Activated CD8-positive, alpha-beta T cell treated with anti-CD3 and anti-CD28 coated beads for 36 hours (primary cell): Measurements from ENCODE around the gene STIM1. TPM values are rescaled to one million over a fixed set of nuclear protein-coding genes. Genes with fewer than 3 reads are reported as not detected.

Experiments
- ATAC-seq: fragments of 200-7000 bp; cut with Tn5 transposase; one replicate; pipeline ENCODE4 v1.10.0; 2021; ENCODE audit warnings: mild to moderate bottlenecking, moderate library complexity
- CTCF ChIA-PET: fragments of 350-600 bp; sonication (Branson Sonifier 250); formaldehyde crosslinking; loops from one replicate; lab custom pipeline; 2021; ENCODE audit warnings: antibody characterized with exemption; lab: Charles Lee
- POLR2A ChIA-PET: fragments of 350-600 bp; sonication (Branson Sonifier 250); formaldehyde crosslinking; loops from one replicate; lab custom pipeline; 2021; ENCODE audit warnings: antibody characterized with exemption; lab: Charles Lee
- DNase-seq: peaks from one replicate; pipeline ENCODE4 v3.0.0-alpha.2; 2020
- H3K27ac Mint-ChIP-seq: one replicate; pipeline ENCODE4 v1.8.0; 2021; ENCODE audit warnings: mild to moderate bottlenecking, mixed read lengths
- H3K27me3 Mint-ChIP-seq: one replicate; pipeline ENCODE4 v1.8.0; 2021; ENCODE audit warnings: mixed read lengths
- H3K36me3 Mint-ChIP-seq: one replicate; pipeline ENCODE4 v1.8.0; 2021; ENCODE audit warnings: low read depth, mixed read lengths
- H3K4me1 Mint-ChIP-seq: one replicate; pipeline ENCODE4 v1.8.0; 2021; ENCODE audit warnings: low read depth, mixed read lengths
- H3K4me3 Mint-ChIP-seq: one replicate; pipeline ENCODE4 v1.8.0; 2021; ENCODE audit warnings: mild to moderate bottlenecking, moderate library complexity, mixed read lengths
- H3K9me3 Mint-ChIP-seq: one replicate; pipeline ENCODE4 v1.8.0; 2021; ENCODE audit warnings: mixed read lengths
- CTCF ChIP-seq: fragments of 200-600 bp; IDR thresholded peaks from one replicate; pipeline ENCODE4 v1.8.0; 2022; ENCODE audit warnings: antibody characterized with exemption, mild to moderate bottlenecking
- intact Hi-C: fragments of 100-400 bp; cut with micrococcal nuclease; formaldehyde crosslinking; loops from one replicate; pipeline ENCODE4 v1.10.0; 2022
- total RNA-seq, 2 experiments: library from RNA; stranded (reverse); gene quantifications; one replicate each; pipeline ENCODE4 v1.2.3, GENCODE V29; 2021

Gene STIM1
- total RNA-seq, 2 experiments from 2014 or later, result 60.8 to 61.4 TPM

DNA sequence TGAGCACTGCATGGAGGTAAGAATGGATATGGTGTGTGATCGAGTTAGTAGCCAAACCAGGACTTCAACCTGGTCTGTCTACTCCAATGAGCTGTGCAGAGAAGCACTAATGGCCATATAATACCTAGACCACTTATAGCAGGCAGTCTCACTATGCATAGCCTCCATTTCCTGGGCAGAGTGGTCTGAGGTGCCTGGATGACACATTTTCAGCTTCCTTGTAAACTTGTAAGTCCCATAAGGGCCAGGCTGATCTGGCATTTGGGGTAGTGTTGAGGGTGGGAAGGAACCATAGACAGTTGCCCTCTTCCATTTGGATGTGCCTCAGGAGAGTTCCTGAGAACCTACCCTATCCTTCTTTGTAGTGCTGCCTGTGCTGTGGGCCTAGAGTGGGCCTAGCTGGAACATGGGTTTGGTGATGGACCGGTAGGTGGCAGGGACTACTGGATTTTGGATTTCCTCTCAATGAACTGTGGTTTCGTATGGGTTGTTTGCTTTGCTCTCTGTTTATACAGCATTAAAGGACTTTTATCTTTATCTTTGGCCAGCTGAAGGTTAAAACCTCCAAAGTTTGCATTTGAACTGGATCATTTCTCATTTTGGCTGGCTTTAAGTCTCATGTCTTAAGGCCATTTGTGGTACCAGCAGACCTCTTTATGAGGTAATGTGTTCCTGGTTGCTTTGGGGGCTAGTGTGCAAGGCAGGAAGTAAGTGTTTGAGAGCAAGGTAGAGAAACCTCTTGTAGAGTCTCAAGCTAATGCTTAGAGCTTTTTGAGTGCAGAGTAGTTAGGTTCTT, 86.9 kb downstream of the STIM1 start:
- Mint-ChIP-seq H3K27me3 (no peaks in the 10 kb centered on the region), H3K4me3 (no peak overlapping the region), H3K9me3 (peaks cover 7% of the 10 kb centered on the region), H3K36me3 (peaks cover 35% of the 10 kb centered on the region), H3K27ac (peak overlapping the region; percentile 88), H3K4me1 (peaks cover 84% of the 10 kb centered on the region)
- ChIA-PET POLR2A (interaction anchor here (0.8 to 3.5 kb wide), 6 partner anchors 13 to 87 kb away, joined by 3 to 16 read pairs (median 4); partner anchors contain the start of gene STIM1), CTCF (interaction anchor here (0.8 to 3.7 kb wide), 7 partner anchors 8 to 130 kb away, joined by 3 to 23 read pairs (median 3); partner anchors contain the start of gene STIM1)
- DNase-seq, result peak; percentile 42
- peak; percentile 27 for TF ChIP-seq CTCF
- peak; percentile 48 for ATAC-seq
- intact Hi-C loops, result no loop called here

GRCh38 chr11:3942956-3943497, 87.6 kb downstream of the STIM1 start:
- Mint-ChIP-seq H3K27ac (peak overlapping the region; percentile 88), H3K9me3 (peaks cover 7% of the 10 kb centered on the region), H3K4me1 (peaks cover 87% of the 10 kb centered on the region), H3K4me3 (no peak overlapping the region), H3K27me3 (no peaks in the 10 kb centered on the region), H3K36me3 (peaks cover 39% of the 10 kb centered on the region)
- intact Hi-C loops, result no loop called here
- no peak for TF ChIP-seq CTCF
- ChIA-PET CTCF (interaction anchor here (0.8 to 3.7 kb wide), 8 partner anchors 9 to 130 kb away, joined by 3 to 23 read pairs (median 4); partner anchors contain the start of gene STIM1), POLR2A (interaction anchor here (0.8 to 3.5 kb wide), 6 partner anchors 12 to 88 kb away, joined by 3 to 16 read pairs (median 4); partner anchors contain the start of gene STIM1)
- peak; percentile 4 for ATAC-seq
- DNase-seq, result no peak

DNA sequence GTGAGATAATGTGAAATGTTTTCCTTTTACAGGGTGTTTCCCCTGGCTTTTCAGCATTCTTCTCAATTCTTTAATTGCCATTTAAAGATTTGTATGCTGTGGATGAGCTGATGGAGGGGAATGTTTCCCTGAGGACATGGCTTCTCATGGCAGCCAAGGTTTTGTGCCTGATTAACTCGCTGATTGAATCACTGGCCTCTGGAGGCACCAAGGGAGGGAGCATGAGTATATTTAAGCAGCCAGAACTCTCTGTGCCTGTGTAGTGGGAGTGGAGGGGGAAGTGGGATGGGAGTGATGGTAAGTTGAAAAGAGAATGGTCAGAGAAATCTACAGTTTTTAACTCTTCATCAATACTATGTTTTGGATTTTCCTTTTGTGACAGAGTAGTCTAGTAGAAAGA, 88.7 kb downstream of the STIM1 start:
- H3K27me3 Mint-ChIP-seq, result no peaks in the 10 kb centered on the region
- ATAC-seq (no peak), DNase-seq (no peak)
- peak overlapping the region; percentile 88 for H3K27ac Mint-ChIP-seq
- H3K9me3 Mint-ChIP-seq, result peaks cover 7% of the 10 kb centered on the region
- H3K36me3 Mint-ChIP-seq, result peaks cover 43% of the 10 kb centered on the region
- no peak overlapping the region for H3K4me3 Mint-ChIP-seq
- ChIA-PET CTCF (interaction anchor here (1.1 to 3.7 kb wide), 6 partner anchors 11 to 128 kb away, joined by 3 to 23 read pairs (median 4); partner anchors contain the start of gene STIM1), POLR2A (interaction anchor here (1.0 to 3.5 kb wide), 2 partner anchors 14 to 89 kb away, joined by 3 to 16 read pairs; partner anchors contain the start of gene STIM1)
- H3K4me1 Mint-ChIP-seq, result peaks cover 90% of the 10 kb centered on the region
- no peak for TF ChIP-seq CTCF
- intact Hi-C loops, result no loop called here

DNA sequence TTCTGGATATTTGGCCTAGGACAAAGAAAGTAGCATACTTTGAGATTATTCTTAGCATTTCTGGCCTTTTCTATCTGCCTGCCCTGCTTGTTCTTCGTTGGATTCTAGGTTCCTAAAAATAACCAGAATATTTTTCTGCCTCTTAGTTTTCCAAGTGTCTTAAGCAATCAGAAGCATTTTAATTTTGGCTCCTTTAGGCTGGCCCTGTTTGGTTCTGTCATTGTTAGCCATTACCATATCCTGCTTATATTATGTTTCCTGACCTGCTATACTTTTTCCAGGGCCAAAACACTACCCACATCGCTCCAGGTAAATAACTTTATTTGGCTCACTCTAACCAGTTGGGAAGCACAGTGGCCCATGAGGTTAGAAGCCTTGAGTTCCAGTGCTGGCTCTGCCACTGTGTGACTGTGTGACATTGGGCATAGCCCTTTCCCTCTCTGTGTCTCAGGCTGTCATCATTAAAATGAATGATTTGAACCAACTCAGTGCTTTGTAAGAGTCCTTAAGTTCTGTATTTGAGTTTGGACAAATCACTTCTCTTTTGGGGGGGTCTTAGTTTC, 91.1 kb downstream of the STIM1 start:
- TF ChIP-seq CTCF, result no peak
- H3K4me1 Mint-ChIP-seq, result peaks cover 94% of the 10 kb centered on the region
- POLR2A ChIA-PET, result interaction anchor here (1.4 to 2.5 kb wide), 3 partner anchors 9 to 92 kb away, joined by 3 to 8 read pairs (median 8); no protein-coding TSS in a partner anchor
- ATAC-seq (peak; percentile 10), DNase-seq (no peak)
- H3K27me3 Mint-ChIP-seq, result no peaks in the 10 kb centered on the region
- peaks cover 47% of the 10 kb centered on the region for H3K36me3 Mint-ChIP-seq
- peaks cover 7% of the 10 kb centered on the region for H3K9me3 Mint-ChIP-seq
- intact Hi-C loops, result loop anchor here (5.0 kb wide), 1 partner anchor 41 kb away; no protein-coding TSS in a partner anchor
- CTCF ChIA-PET, result interaction anchor here (0.9 to 4.4 kb wide), 4 partner anchors 27 to 126 kb away, joined by 3 to 34 read pairs (median 10); partner anchors contain the start of gene STIM1
- peak overlapping the region; percentile 93 for H3K27ac Mint-ChIP-seq
- H3K4me3 Mint-ChIP-seq, result peak overlapping the region; percentile 37
